Glutamatergic neuron (in vitro differentiated cells): Measurements from ENCODE around the gene PGA5. TPM values are rescaled to one million over a fixed set of nuclear protein-coding genes. Genes with fewer than 3 reads are reported as not detected.
A peak's percentile ranks its signal among the peaks of the same experiment; 100 is the strongest.

Experiments used
- DNase-seq: peaks from one replicate; pipeline ENCODE4 v3.0.0; 2022
- H3K27ac Mint-ChIP-seq: one replicate; pipeline ENCODE4 v1.8.0; 2020; ENCODE audit warnings: mild to moderate bottlenecking, mixed read lengths, inconsistent platforms; ENCODE audit not compliant: unreplicated experiment
- H3K27me3 Mint-ChIP-seq: one replicate; pipeline ENCODE4 v1.8.0; 2020; ENCODE audit warnings: mild to moderate bottlenecking, moderate library complexity, mixed read lengths, inconsistent platforms; ENCODE audit not compliant: unreplicated experiment
- H3K36me3 Mint-ChIP-seq: one replicate; pipeline ENCODE4 v1.8.0; 2020; ENCODE audit warnings: mild to moderate bottlenecking, mixed read lengths, inconsistent platforms; ENCODE audit not compliant: unreplicated experiment
- H3K4me1 Mint-ChIP-seq: one replicate; pipeline ENCODE4 v1.8.0; 2020; ENCODE audit warnings: mild to moderate bottlenecking, low read depth, mixed read lengths, inconsistent platforms; ENCODE audit not compliant: unreplicated experiment
- H3K4me3 Mint-ChIP-seq: one replicate; pipeline ENCODE4 v1.8.0; 2020; ENCODE audit warnings: mild to moderate bottlenecking, mixed read lengths, inconsistent platforms; ENCODE audit not compliant: unreplicated experiment
- H3K9me3 Mint-ChIP-seq: one replicate; pipeline ENCODE4 v1.8.0; 2020; ENCODE audit warnings: mild to moderate bottlenecking, moderate library complexity, mixed read lengths, inconsistent platforms; ENCODE audit not compliant: unreplicated experiment
- total RNA-seq: library from RNA; stranded (reverse); fragmentation: NEBNext Ultra II Directional; extraction: Animal tissue kit (Norgen Biotek cat#: 25700); gene quantifications from one replicate; pipeline ENCODE4 v1.2.1, GENCODE V29; 2021; ENCODE audit not compliant: unreplicated experiment
- TF ChIP-seq, protein P1 (sequence below): fragments of 200-600 bp; sonication (generic); IDR thresholded peaks from one replicate; pipeline ENCODE4 v1.5.0; 2021; ENCODE audit not compliant: partially characterized antibody, unreplicated experiment

PGA5 gene
- total RNA-seq, 1 donor from 2014 or later: not detected

DNA sequence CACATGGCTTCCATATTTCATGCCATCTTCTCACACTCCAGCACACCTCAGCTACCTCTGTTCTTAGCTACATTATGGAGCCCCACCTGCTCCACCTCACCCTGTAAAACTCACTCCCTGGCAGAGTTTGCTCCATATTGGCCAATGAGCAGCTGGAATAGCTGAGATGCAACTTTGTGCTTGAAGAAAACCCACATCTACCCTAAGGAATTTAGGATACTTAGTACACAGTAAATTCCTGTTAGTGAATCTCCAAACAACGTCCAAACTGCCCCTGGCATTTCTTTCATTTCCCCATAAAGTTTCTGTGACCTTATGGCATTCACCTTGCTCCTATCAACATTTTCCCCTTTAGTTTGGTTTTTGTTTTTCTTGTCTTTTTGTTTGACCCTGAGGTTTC, 56.4 kb downstream of the PGA5 start:
- peaks cover 4% of the 10 kb centered on the region for H3K36me3 Mint-ChIP-seq
- H3K27ac Mint-ChIP-seq: peak overlapping the region; percentile 4
- H3K4me3 Mint-ChIP-seq: no peak overlapping the region

DNA sequence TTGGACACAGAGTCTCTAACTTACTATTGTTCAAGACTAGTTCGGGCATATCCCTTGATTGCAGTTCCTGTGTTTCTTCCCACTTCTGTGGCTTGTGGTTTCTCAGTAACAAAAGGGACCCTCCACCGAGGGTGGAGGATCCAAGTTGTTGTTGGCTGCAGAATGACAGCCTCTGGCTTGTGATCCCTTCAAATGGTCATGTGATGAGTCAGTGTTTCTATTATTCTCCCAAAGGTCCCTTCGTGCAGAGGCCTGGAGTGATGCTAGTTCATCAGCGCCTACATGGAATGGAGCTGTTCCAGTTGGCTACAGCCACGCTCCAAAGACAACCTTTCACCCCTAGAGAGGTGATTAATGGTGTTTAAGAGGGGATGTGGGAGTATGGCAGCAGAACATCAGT, 56.8 kb downstream of the PGA5 start:
- TF ChIP-seq, protein P1, sequence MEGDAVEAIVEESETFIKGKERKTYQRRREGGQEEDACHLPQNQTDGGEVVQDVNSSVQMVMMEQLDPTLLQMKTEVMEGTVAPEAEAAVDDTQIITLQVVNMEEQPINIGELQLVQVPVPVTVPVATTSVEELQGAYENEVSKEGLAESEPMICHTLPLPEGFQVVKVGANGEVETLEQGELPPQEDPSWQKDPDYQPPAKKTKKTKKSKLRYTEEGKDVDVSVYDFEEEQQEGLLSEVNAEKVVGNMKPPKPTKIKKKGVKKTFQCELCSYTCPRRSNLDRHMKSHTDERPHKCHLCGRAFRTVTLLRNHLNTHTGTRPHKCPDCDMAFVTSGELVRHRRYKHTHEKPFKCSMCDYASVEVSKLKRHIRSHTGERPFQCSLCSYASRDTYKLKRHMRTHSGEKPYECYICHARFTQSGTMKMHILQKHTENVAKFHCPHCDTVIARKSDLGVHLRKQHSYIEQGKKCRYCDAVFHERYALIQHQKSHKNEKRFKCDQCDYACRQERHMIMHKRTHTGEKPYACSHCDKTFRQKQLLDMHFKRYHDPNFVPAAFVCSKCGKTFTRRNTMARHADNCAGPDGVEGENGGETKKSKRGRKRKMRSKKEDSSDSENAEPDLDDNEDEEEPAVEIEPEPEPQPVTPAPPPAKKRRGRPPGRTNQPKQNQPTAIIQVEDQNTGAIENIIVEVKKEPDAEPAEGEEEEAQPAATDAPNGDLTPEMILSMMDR: no peak
- DNase-seq: no peak
- Mint-ChIP-seq H3K27ac (no peak overlapping the region), H3K9me3 (peaks cover 9% of the 10 kb centered on the region), H3K4me1 (peaks cover 8% of the 10 kb centered on the region), H3K36me3 (peaks cover 4% of the 10 kb centered on the region), H3K4me3 (no peak overlapping the region), H3K27me3 (peaks cover 15% of the 10 kb centered on the region)

More for the DNA sequence above, 56.4 kb downstream of the PGA5 start:
- peaks cover 11% of the 10 kb centered on the region for H3K9me3 Mint-ChIP-seq
- DNase-seq: no peak
- TF ChIP-seq, protein P1: no peak
- peaks cover 8% of the 10 kb centered on the region for H3K4me1 Mint-ChIP-seq
- peaks cover 19% of the 10 kb centered on the region for H3K27me3 Mint-ChIP-seq

- no peak overlapping the region for H3K4me3 Mint-ChIP-seq
- peaks cover 9% of the 10 kb centered on the region for H3K27me3 Mint-ChIP-seq
- DNase-seq: no peak
- peaks cover 2% of the 10 kb centered on the region for H3K4me1 Mint-ChIP-seq
- TF ChIP-seq, protein P1: no peak
- H3K36me3 Mint-ChIP-seq: peaks cover 4% of the 10 kb centered on the region
- no peak overlapping the region for H3K27ac Mint-ChIP-seq
- peaks cover 4% of the 10 kb centered on the region for H3K9me3 Mint-ChIP-seq
These were observed 57.8 kb downstream of the PGA5 start for GRCh38 chr11:61298663-61299244.

Other genes with a start within 250 kb of the PGA5 start
- gene CD5, start 138.7 kb upstream of the PGA5 start, total RNA-seq: not detected
- 27.1 TPM for gene VPS37C, start 79.7 kb upstream of the PGA5 start, total RNA-seq
- not detected for gene PGA3, start 37.7 kb upstream of the PGA5 start, total RNA-seq
- not detected for gene PGA4, start 18.8 kb upstream of the PGA5 start, total RNA-seq
- 27.3 TPM for gene VWCE, start 54.1 kb downstream of the PGA5 start, total RNA-seq
- 259 TPM for gene DDB1, start 91.9 kb downstream of the PGA5 start, total RNA-seq
- 59.6 TPM for gene TKFC, start 92.1 kb downstream of the PGA5 start, total RNA-seq
- 20.6 TPM for gene CYB561A3, start 120.7 kb downstream of the PGA5 start, total RNA-seq
- gene TMEM138, start 121.2 kb downstream of the PGA5 start, total RNA-seq: 23.3 TPM
- gene TMEM216, start 151.4 kb downstream of the PGA5 start, total RNA-seq: 7.8 TPM
- 83.7 TPM for gene CPSF7, start 188.8 kb downstream of the PGA5 start, total RNA-seq
- gene SDHAF2, start 188.9 kb downstream of the PGA5 start, total RNA-seq: 43.2 TPM